HepG2 (cell line): ENCODE results near the gene ZNF419. TPM values are rescaled to one million over a fixed set of nuclear protein-coding genes. Genes with fewer than 3 reads are reported as not detected.
"Not testable (repeated sequence)": the region's sequence is repeated elsewhere in the genome, so short reads cannot be mapped to it uniquely, and the experiment has no call there.

ENCODE experiments used
- GMEB1 ChIP-seq: sonication (generic); formaldehyde crosslinking; IDR thresholded peaks from 2 replicates; pipeline ENCODE4 v1.5.1; 2020; ENCODE audit warnings: missing genetic modification reagents, mild to moderate bottlenecking, borderline replicate concordance
- KLF16 ChIP-seq, 2 experiments: sonication (generic) in 1 of 2; formaldehyde crosslinking in 1 of 2; IDR thresholded peaks; 2 replicates each; pipeline versions ENCODE4 v1.6.1 to v1.8.0; 2016 to 2023; ENCODE audit warnings: missing genetic modification reagents in 2 of 2, missing compliant biosample characterization in 1 of 2
- NONO ChIP-seq, 2 experiments: fragments of 450-650 bp in 1 of 2; sonication (generic) in 1 of 2; formaldehyde crosslinking in 1 of 2; IDR thresholded peaks in 1 of 2; conservative IDR thresholded peaks in 1 of 2; 2 replicates each; pipeline versions ENCODE4 v1.6.1 to v1.8.0; 2017 to 2022; ENCODE audit warnings: mild to moderate bottlenecking in 1 of 2, missing genetic modification reagents in 1 of 2, moderate library complexity in 1 of 2
- RXRB ChIP-seq: IDR thresholded peaks from 2 replicates; pipeline ENCODE4 v1.6.1; 2016; ENCODE audit warnings: borderline replicate concordance, missing genetic modification reagents, missing compliant biosample characterization
- THAP11 ChIP-seq: IDR thresholded peaks from 2 replicates; pipeline ENCODE4 v1.6.1; 2016; ENCODE audit warnings: missing biosample characterization, missing genetic modification reagents
- YEATS4 ChIP-seq: sonication (generic); formaldehyde crosslinking; IDR thresholded peaks from 2 replicates; pipeline ENCODE4 v1.4.0; 2020; ENCODE audit warnings: missing genetic modification reagents, borderline replicate concordance
- ZNF264 ChIP-seq: sonication (generic); formaldehyde crosslinking; IDR thresholded peaks from 2 replicates; pipeline ENCODE4 v1.4.0; 2020; ENCODE audit warnings: missing genetic modification reagents
- ZNF350 ChIP-seq: sonication (generic); formaldehyde crosslinking; IDR thresholded peaks from 2 replicates; pipeline ENCODE4 v1.4.0; 2020; ENCODE audit warnings: mild to moderate bottlenecking, low read depth, missing genetic modification reagents, borderline replicate concordance
- ZNF687 ChIP-seq: sonication (generic); formaldehyde crosslinking; IDR thresholded peaks from 2 replicates; pipeline ENCODE4 v1.5.1; 2020; ENCODE audit warnings: mild to moderate bottlenecking, missing genetic modification reagents, moderate library complexity
- polyA plus RNA-seq, 8 experiments: library from polyadenylated mRNA; depleted of rRNA in 3 of 8; stranded (reverse) in 7 of 8; unstranded in 1 of 8; fragments of >200 nt; fragmentation: Illumina TruSeq in 4 of 8; extraction: Trizol in 4 of 8; gene quantifications; 2 replicates each; pipeline versions ENCODE4 v1.2.1 to v1.2.3, GENCODE V29; 2011 to 2016; ENCODE audit warnings: low read depth in 4 of 8, missing spikeins in 1 of 8, mixed read lengths in 1 of 8; ENCODE audit not compliant: insufficient read depth in 1 of 8
- total RNA-seq, 5 experiments: library from RNA; depleted of rRNA; stranded (reverse); fragments of >200 nt; fragmentation: Illumina TruSeq; extraction: Trizol; gene quantifications; 2 replicates each; pipeline ENCODE4 v1.2.3, GENCODE V29; 2016; ENCODE audit warnings: low read depth in 1 of 5

ZNF419 gene
- total and polyA plus RNA-seq, 2 of the 13 experiments (the other 11 are each of a cell fraction or from before 2014, with no cell fraction given) = 8.5 to 8.8 TPM

- TF ChIP-seq NONO (IDR thresholded peaks at IDR 0.05) = not testable (repeated sequence)
- TF ChIP-seq NONO (CRISPR knock-in tag; conservative IDR thresholded peaks at IDR 0.05) (0 out of 2 replicates have a peak, but pooled peaks have one; percentile 30), ZNF350 (CRISPR knock-in tag) (peak; percentile 59; the same call in 1 of the 2 replicates), RXRB (CRISPR knock-in tag) (peak; percentile 31; the same call in 1 of the 2 replicates), THAP11 (CRISPR knock-in tag) (peak; percentile 100), ZNF687 (peak; percentile 66), ZNF264 (CRISPR knock-in tag) (0 out of 2 replicates have a peak, but pooled peaks have one; percentile 29), KLF16 (CRISPR knock-in tag; IDR thresholded peaks at IDR 0.05) (peak in 1 of 2 experiments; percentile 22; a peak in 1 of 4 replicates), YEATS4 (CRISPR knock-in tag) (0 out of 2 replicates have a peak, but pooled peaks have one; percentile 32), GMEB1 (CRISPR knock-in tag) (peak; percentile 99)
Observed at GRCh38 chr19:57487477-57488298, at the start of gene ZNF419 (continued).
